GM19455 (cell line): Measurements from ENCODE around the gene RHEB.

Experiments used
- ATAC-seq: cut with Tn5 transposase; IDR thresholded peaks from one replicate; pipeline ENCODE4 v1.9.1; 2021; ENCODE audit not compliant: unreplicated experiment

The RHEB gene

GRCh38 chr7:151451156-151451555 is 68.5 kb downstream of the RHEB start:
- no peak for ATAC-seq

GRCh38 chr7:151449990-151450389 is 69.7 kb downstream of the RHEB start:
- ATAC-seq, result no peak

- ATAC-seq, result peak; percentile 79
Observed at GRCh38 chr7:151448261-151449252, 71.1 kb downstream of the RHEB start.

- ATAC-seq, result no peak
Observed at GRCh38 chr7:151447901-151448260, 71.8 kb downstream of the RHEB start.

- ATAC-seq, result no peak
Observed at GRCh38 chr7:151447312-151447711, 72.4 kb downstream of the RHEB start.

GRCh38 chr7:151446412-151446811 is 73.3 kb downstream of the RHEB start:
- ATAC-seq, result no peak

- ATAC-seq, result no peak
Observed at GRCh38 chr7:151444632-151445031, 75.1 kb downstream of the RHEB start.

- no peak for ATAC-seq
Observed at GRCh38 chr7:151442776-151443496, 76.8 kb downstream of the RHEB start.

- ATAC-seq, result no peak
Observed at GRCh38 chr7:151440799-151441445, 78.8 kb downstream of the RHEB start.

GRCh38 chr7:151439855-151440798 is 79.6 kb downstream of the RHEB start, which contains the start of gene CRYGN:
TSS of gene CRYGN (minus strand) at chr7:151440141. CDS start at chr7:151439917, 224 bp downstream.
- no peak for ATAC-seq

- ATAC-seq, result no peak
Observed at GRCh38 chr7:151438864-151439601, 80.7 kb downstream of the RHEB start.

GRCh38 chr7:151437866-151438516 is 81.7 kb downstream of the RHEB start:
- no peak for ATAC-seq

GRCh38 chr7:151437159-151437553 is 82.5 kb downstream of the RHEB start:
- ATAC-seq, result no peak

GRCh38 chr7:151436446-151437158 is 83.1 kb downstream of the RHEB start:
- no peak for ATAC-seq

- no peak for ATAC-seq
Observed at GRCh38 chr7:151435971-151436370, 83.7 kb downstream of the RHEB start.

GRCh38 chr7:151435103-151435916 is 84.4 kb downstream of the RHEB start:
- ATAC-seq, result no peak

GRCh38 chr7:151434549-151434948 is 85.1 kb downstream of the RHEB start:
- ATAC-seq, result no peak
